Astrocyte of the spinal cord (primary cell): ENCODE measurements around the gene PRDX6.
"Not testable (repeated sequence)": the region's sequence is repeated elsewhere in the genome, so short reads cannot be mapped to it uniquely, and the experiment has no call there.

ENCODE experiments used
- DNase-seq: peaks from one replicate; pipeline ENCODE4 v3.0.0; 2011; ENCODE audit warnings: low read depth, low spot score
- H3K4me3 ChIP-seq: 2 replicates; pipeline ENCODE4 v1.5.1; 2011; ENCODE audit warnings: low read depth, mild to moderate bottlenecking, low read length, moderate library complexity
- CTCF ChIP-seq: IDR thresholded peaks from 2 replicates; pipeline ENCODE4 v1.5.1; 2012; ENCODE audit warnings: low read depth, mild to moderate bottlenecking, low read length, inconsistent platforms
- in situ Hi-C: cut with HindIII; loops from 2 replicates; pipeline ENCODE4 v1.10.0; 2017; ENCODE audit warnings: low sequenced_read_pairs

PRDX6 gene

GRCh38 chr1:173484276-173484675, 7.1 kb downstream of the PRDX6 start:
- DNase-seq: no peak
- no peak for TF ChIP-seq CTCF
- in situ Hi-C loops: no loop called here
- no peak overlapping the region for H3K4me3 ChIP-seq

GRCh38 chr1:173485401-173485800, 8.3 kb downstream of the PRDX6 start:
- H3K4me3 ChIP-seq: no peak overlapping the region
- in situ Hi-C loops: no loop called here
- DNase-seq: no peak
- no peak for TF ChIP-seq CTCF

DNA sequence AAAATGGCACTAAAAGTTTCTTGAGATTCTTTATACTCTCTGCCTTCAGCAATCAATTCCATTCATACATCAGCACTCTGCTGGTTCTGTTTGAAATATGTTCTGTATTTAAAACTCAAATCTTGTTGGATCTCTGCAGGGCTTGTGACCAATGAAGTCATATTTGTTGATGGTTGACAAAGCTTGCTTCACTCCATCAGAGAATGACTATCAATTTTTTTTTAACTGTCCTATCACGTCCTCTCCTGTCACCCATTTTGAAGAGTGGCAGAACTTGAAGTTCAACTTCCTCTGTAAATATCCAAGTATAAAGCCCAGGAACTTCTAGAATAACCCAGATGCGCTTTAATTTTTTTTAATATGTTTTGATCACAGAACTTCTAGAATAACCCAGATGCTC, 10.9 kb downstream of the PRDX6 start:
- in situ Hi-C loops: no loop called here
- no peak overlapping the region for H3K4me3 ChIP-seq
- no peak for TF ChIP-seq CTCF
- DNase-seq: no peak

- no peak for DNase-seq
- in situ Hi-C loops: no loop called here
- no peak overlapping the region for H3K4me3 ChIP-seq
- no peak for TF ChIP-seq CTCF
Observed at GRCh38 chr1:173489149-173489600, 12.0 kb downstream of the PRDX6 start.

DNA sequence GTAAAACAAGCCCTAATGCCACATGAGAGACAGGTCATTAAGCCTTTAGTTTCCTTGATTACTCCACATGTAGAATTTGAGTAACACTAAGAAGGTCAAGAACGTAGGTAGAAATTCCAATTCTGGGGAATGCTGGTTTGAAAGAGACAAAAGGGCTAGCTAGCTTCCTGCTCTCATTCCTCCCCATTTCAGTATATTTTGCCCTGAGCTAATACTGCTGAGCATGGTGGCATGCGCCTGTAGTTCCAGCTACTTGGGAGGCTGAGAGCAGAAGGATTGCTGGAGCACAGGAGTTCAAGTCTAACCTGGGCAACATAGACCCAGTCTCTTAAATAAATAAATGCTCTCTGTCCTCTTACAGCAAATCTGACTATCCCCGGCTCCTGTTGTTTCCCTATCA, 12.8 kb downstream of the PRDX6 start:
- H3K4me3 ChIP-seq: no peak overlapping the region
- TF ChIP-seq CTCF: no peak
- DNase-seq: no peak
- in situ Hi-C loops: no loop called here

- TF ChIP-seq CTCF: no peak
- H3K4me3 ChIP-seq: no peak overlapping the region
- DNase-seq: no peak
- in situ Hi-C loops: no loop called here
Observed at GRCh38 chr1:173491508-173491907, 14.4 kb downstream of the PRDX6 start.

GRCh38 chr1:173493125-173493524, 16.0 kb downstream of the PRDX6 start:
- DNase-seq, in situ Hi-C loops: not testable (repeated sequence)

More at GRCh38 chr1:173493125-173493524, 16.0 kb downstream of the PRDX6 start:
- not testable (repeated sequence) for H3K4me3 ChIP-seq
